Measurements from ENCODE around the gene HOXD1.

DNA sequence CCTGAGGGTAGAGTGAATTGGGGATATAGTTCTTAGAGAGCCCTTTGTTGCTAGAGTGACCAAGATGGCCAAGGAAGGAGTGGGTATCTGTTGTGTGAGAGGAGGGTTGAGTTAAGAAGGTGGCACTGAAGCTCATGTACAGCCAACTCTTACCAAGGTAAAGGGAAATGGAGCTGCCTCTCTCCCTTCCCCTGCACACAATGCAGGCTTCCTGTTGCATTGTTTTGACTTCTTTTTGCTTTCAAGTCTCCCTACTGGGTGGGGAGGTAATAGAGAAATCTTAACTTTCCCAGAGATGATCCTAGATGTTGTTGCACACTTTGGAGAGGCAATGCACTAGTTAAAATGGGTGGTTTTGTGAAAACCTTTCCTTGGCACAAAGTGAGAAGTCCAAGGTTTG is 23.8 kb downstream of the HOXD1 start:
- TF ChIP-seq, protein P1, sequence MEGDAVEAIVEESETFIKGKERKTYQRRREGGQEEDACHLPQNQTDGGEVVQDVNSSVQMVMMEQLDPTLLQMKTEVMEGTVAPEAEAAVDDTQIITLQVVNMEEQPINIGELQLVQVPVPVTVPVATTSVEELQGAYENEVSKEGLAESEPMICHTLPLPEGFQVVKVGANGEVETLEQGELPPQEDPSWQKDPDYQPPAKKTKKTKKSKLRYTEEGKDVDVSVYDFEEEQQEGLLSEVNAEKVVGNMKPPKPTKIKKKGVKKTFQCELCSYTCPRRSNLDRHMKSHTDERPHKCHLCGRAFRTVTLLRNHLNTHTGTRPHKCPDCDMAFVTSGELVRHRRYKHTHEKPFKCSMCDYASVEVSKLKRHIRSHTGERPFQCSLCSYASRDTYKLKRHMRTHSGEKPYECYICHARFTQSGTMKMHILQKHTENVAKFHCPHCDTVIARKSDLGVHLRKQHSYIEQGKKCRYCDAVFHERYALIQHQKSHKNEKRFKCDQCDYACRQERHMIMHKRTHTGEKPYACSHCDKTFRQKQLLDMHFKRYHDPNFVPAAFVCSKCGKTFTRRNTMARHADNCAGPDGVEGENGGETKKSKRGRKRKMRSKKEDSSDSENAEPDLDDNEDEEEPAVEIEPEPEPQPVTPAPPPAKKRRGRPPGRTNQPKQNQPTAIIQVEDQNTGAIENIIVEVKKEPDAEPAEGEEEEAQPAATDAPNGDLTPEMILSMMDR (conservative IDR thresholded peaks at IDR 0.05; ENCODE audit: low read length): no peak
- no peak for TF ChIP-seq EZH2phosphoT487 (IDR thresholded peaks at IDR 0.05; ENCODE audit: borderline replicate concordance, low read depth, low read length)
